GM18499 (cell line): Measurements from ENCODE around the gene SUZ12.
"Not testable (repeated sequence)": the region's sequence is repeated elsewhere in the genome, so short reads cannot be mapped to it uniquely, and the experiment has no call there.

Source experiments
- ATAC-seq: cut with Tn5 transposase; IDR thresholded peaks from one replicate; pipeline ENCODE4 v1.9.1; 2021; ENCODE audit warnings: moderate number of reproducible peaks; ENCODE audit not compliant: insufficient read depth, unreplicated experiment

SUZ12 gene

DNA sequence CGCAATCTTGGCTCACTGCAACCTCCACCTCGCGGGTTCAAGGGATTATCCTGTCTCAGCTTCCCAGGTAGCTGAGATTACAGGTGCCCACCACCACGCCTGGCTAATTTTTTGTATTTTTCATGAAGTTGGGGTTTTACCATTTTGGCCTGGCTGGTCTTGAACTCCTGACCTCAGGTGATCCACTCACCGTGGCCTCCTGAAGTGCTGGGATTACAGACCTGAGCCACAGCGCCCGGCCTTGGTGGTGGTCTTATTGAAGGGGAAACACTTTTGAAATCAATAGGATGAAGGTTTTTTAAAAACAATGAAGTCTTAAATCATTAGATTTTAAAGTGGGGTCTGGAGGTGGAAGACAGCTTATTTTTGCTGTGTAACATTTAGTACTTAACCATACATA lies 5.6 kb downstream of the SUZ12 start:
- ATAC-seq = not testable (repeated sequence)

GRCh38 chr17:31951953-31952352 lies 15.1 kb downstream of the SUZ12 start:
- ATAC-seq = not testable (repeated sequence)

GRCh38 chr17:31964131-31964530 lies 27.3 kb downstream of the SUZ12 start:
- ATAC-seq = not testable (repeated sequence)

DNA sequence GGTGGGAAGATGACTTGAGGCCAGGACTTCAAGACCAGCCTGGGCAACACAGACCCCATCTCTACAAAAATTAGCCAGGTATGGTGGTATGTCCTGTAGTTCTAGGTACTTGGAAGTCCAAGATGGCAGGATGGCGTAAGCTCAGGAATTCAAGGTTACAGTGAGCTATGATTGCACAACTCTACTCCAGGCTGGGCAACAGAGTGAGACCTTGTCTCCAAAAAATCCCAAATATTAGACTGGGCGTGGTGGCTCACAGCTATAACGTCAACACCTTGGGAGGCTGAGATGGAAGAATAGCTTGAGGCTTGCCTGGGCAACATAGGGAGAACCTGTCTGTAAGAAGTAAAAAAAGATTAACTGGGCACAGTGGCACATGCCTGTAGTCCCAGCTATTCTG lies 30.8 kb downstream of the SUZ12 start:
- no peak for ATAC-seq

- not testable (repeated sequence) for ATAC-seq
Measured at GRCh38 chr17:31970416-31970815, 33.6 kb downstream of the SUZ12 start.

- ATAC-seq = not testable (repeated sequence)
Measured at GRCh38 chr17:31974269-31975071, 37.7 kb downstream of the SUZ12 start.

DNA sequence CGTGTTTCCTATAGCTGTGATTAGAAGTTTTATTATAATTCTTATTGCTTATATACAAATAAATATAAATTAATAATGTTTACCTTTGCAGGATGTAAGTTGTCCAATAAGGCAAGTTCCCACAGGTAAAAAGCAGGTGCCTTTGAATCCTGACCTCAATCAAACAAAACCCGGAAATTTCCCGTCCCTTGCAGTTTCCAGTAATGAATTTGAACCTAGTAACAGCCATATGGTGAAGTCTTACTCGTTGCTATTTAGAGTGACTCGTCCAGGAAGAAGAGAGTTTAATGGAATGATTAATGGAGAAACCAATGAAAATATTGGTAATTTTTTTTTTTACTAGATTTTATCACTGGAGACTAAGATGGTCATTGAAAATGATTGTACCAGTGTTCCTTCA lies 38.6 kb downstream of the SUZ12 start:
- ATAC-seq = not testable (repeated sequence)

DNA sequence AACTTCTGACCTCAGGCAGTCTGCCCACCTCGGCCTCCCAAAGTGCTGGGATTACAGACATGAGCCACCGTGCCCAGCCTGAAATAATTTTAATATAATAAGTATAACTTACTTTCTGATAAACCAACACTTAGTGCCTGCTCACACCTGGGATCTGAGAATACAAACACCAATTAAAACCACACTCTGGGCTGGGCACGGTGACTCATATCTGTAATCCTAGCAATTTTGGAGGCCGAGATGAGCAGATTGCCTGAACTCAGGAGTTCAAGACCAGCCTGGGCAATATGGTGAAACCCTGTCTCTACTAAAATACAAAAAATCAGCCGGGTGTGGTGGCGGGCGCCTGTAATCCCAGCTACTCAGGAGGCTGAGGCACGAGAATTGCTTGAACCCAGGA lies 55.0 kb downstream of the SUZ12 start:
- not testable (repeated sequence) for ATAC-seq

- no peak for ATAC-seq
Measured at GRCh38 chr17:31997005-31997404, 60.2 kb downstream of the SUZ12 start.

- ATAC-seq = no peak
Measured at GRCh38 chr17:32006957-32007462, 70.2 kb downstream of the SUZ12 start, which contains the start of gene LRRC37B. Gene LRRC37B (plus strand): TSS chr17:32007383. CDS start chr17:32021393, 14,010 bp downstream.

DNA sequence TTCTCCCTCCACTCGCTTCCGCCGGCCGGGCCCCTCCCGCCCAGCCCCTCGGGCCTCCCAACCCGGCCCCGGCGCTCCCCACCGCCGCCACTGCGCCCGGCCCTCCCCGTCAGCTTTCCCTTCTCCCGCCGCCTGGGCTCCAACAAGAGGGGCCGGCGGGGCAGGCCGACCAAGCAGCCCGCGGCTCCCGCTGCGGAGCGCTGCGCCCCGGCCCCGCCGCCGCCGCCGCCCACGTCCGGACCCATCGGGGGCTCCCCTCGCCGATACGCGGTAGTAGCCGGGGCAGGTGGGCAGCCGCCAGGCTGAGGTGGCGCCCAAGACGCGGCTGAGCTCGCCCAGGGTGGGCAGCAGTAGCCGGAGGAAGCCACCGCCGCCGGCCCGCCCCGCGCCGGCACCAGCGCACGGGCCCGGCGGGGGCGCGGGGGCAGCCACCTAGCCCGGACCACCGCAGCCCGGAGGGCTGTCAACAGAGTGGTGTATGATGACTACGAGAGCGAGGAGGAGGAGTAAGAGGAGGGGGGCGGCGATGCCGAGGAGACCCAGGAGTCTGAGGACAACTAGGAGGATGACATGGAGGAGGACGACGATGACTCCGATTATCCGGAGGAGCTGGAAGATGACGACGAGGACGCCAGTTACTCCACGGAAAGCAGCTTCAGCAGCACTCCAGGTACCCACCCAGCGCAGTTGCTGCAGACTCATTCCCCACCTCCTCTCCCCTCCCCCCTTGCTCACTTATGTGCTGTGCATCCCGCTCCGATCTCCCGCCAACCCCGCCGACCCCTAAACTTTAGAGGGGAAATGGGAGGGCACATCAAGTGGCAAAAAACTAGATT lies 70.9 kb downstream of the SUZ12 start:
- no peak for ATAC-seq

DNA sequence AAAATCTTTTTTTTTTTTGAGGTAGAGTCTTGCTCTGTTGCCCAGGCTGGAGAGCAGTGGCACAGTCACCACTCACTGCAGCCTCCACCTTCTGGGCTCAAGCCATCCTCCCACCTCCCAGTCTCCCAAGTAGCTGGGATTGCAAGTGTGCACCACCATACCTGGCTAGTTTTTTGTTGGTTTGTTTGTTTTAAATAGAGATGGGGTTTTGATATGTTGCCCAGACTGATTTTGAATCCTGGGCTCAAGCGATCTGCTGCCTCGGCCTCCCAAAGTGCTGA lies 72.4 kb downstream of the SUZ12 start:
- ATAC-seq = no peak

- ATAC-seq = no peak
Measured at GRCh38 chr17:32010114-32010513, 73.3 kb downstream of the SUZ12 start.

- no peak for ATAC-seq
Measured at GRCh38 chr17:32015245-32016013, 78.6 kb downstream of the SUZ12 start.

- ATAC-seq = no peak
Measured at GRCh38 chr17:32016231-32016630, 79.4 kb downstream of the SUZ12 start.

GRCh38 chr17:32019228-32019627 lies 82.4 kb downstream of the SUZ12 start:
- no peak for ATAC-seq

DNA sequence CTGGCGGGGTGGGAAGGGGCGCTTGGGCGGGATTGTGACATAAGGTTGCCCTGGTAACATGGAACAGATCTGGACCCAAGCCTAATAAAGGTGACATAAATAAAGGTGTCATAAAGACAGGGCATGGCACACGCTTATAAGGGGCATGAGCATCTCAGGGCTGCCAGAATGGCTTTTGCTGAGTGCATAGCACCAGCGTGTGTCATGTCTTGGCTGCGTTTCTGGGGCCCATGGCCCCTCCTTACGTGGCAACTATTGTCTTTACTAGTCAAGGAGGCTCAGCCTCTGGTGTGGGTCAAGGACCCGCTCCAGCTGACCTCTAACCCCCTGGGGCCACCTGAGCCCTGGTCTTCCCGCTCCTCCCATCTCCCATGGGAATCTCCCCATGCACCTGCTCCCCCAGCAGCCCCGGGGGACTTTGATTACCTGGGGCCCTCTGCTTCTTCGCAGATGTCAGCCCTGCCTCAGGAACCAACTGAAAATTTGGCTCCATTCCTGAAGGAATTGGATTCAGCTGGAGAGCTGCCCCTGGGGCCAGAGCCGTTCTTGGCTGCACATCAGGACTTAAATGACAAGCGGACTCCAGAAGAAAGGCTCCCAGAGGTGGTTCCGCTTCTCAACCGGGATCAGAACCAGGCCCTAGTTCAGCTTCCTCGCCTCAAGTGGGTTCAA lies 84.3 kb downstream of the SUZ12 start:
- no peak for ATAC-seq

- ATAC-seq = no peak
Measured at GRCh38 chr17:32021615-32021955, 84.8 kb downstream of the SUZ12 start.

DNA sequence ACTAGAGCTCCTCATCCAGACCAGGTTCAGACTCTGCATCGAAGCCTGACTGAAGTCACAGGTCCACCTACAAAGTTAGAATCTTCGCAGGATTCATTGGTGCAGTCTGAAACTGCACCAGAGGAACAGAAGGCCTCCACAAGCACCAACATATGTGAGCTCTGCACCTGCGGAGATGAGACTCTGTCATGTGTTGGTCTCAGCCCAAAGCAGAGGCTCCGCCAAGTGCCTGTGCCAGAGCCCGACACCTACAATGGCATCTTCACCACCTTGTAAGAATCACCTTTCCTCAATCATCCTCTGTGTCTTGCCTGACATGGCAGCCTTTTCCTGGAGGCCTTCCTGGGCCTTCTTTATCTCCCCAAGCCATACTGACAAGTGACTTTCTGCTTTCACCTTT lies 85.7 kb downstream of the SUZ12 start:
- not testable (repeated sequence) for ATAC-seq

DNA sequence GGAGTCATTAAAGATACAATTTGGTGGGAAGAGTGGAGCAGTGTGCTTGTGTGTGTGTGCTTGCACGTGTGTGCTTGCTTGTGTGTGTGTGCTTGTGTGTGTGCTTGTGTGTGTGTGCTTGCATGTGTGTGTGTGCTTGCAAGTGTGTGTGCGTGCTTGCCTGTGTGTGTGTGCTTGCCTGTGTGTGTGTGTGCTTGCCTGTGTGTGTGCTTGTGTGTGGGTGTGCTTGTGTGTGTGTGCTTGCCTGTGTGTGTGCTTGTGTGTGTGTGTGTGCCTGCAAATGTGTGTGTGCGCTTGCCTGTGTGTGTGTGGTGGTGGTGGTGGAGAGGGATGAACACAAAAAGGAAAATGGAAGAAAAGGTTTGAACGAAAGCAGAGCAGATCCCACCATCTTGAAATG lies 90.5 kb downstream of the SUZ12 start:
- ATAC-seq = not testable (repeated sequence)
